ENCODE results near the gene ZBTB46.

ZBTB46 gene

DNA sequence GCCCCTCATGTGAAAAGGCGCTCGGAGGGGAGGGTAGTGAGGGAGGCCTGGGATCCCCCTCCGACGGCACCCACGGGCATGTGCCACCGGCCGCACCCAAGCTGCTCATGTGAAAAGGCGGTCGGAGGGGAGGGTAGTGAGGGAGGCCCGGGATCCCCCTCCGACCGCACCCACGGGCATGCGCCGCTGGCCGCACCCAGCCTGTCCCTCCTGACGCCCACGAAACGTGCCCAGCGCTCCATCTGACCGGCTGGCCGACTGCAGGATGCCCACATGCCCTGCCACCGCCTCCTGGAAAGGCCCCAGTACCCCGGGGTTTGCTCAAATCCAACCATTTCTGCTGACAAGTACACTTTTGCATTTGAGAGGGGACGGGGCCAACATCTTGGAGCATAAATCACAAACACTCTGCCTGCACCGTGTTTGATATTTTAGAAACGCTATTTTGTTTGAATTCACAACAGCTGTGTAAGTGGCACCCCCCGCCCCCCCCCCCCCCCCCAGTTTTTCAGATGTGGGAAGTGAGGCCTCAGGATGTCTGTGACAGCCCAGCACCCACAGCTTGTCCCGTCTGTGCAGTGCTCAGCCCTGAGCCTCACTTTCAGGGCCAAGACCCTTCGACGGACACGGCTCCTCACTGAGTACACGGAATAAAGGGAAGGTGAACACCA is 57.4 kb downstream of the ZBTB46 start:
- TF ChIP-seq, protein P1, sequence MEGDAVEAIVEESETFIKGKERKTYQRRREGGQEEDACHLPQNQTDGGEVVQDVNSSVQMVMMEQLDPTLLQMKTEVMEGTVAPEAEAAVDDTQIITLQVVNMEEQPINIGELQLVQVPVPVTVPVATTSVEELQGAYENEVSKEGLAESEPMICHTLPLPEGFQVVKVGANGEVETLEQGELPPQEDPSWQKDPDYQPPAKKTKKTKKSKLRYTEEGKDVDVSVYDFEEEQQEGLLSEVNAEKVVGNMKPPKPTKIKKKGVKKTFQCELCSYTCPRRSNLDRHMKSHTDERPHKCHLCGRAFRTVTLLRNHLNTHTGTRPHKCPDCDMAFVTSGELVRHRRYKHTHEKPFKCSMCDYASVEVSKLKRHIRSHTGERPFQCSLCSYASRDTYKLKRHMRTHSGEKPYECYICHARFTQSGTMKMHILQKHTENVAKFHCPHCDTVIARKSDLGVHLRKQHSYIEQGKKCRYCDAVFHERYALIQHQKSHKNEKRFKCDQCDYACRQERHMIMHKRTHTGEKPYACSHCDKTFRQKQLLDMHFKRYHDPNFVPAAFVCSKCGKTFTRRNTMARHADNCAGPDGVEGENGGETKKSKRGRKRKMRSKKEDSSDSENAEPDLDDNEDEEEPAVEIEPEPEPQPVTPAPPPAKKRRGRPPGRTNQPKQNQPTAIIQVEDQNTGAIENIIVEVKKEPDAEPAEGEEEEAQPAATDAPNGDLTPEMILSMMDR (IDR thresholded peaks at IDR 0.05; ENCODE audit: insufficient read depth, low read length, poor library complexity, severe bottlenecking), result no peak
- no peak for TF ChIP-seq EZH2phosphoT487 (conservative IDR thresholded peaks at IDR 0.05; ENCODE audit: low read length)
- Histone ChIP-seq H3K27me3 (ENCODE audit: low read length) (no peaks in the 10 kb centered on the region), H3K79me2 (ENCODE audit: insufficient read depth, low read length) (no peaks in the 10 kb centered on the region), H3K4me2 (ENCODE audit: low read depth, low read length, poor library complexity, severe bottlenecking) (no peak overlapping the region), H3K9ac (ENCODE audit: low read length) (no peak overlapping the region), H3K9me2 (replicated peaks; ENCODE audit: insufficient read depth, low read length) (no peaks in the 10 kb centered on the region), H3K27ac (ENCODE audit: low read depth, low read length) (no peak overlapping the region), H3F3A (ENCODE audit: insufficient read depth) (no peaks in the 10 kb centered on the region), H3K4me3 (ENCODE audit: insufficient read depth, low read length, poor library complexity, severe bottlenecking) (no peak overlapping the region), H2AFZ (ENCODE audit: low read depth, low read length, severe bottlenecking) (no peak overlapping the region), H3K9me3 (ENCODE audit: insufficient read depth, low read length) (no peaks in the 10 kb centered on the region), H4K20me1 (ENCODE audit: low read depth, low read length) (no peaks in the 10 kb centered on the region), H3K36me3 (ENCODE audit: low read length) (no peaks in the 10 kb centered on the region)

DNA sequence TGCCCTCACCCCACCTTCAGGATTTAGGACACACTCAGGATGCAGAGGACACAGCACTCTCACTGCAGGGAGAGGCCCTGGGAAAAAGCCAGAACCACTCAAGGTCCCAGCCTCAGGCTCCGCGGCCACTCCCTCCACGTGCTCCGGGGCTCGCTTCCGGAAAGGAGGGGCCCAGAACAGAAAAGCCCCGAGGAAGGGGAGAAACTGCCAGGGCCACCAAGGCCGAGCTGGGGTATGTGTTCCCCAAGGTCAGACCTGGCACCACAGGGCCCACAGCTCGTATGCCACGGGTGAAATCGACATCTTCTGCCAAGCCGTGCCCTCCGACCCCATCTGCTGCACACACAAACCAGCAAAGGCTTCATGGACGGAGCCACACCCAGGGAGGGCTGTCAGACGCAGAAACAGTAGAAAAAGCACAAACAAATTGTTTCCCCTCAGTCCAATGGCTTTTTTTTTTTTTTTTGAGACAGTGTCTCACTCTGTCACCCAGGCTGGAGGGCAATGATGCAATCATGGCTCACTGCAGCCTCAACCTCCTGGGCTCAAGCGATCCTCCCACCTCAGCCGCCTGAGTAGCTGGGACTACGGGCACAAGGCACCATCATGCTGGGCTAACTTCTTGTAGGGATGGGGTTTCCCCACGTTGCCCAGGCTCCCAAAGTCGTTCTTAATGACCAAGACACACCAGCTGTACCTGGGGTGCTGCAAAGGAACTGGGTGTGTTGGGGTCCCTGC is 58.1 kb downstream of the ZBTB46 start:
- H3K9me3 ChIP-seq (ENCODE audit: insufficient read depth, low read length), result no peaks in the 10 kb centered on the region
- H3K27ac ChIP-seq (ENCODE audit: low read depth, low read length), result no peak overlapping the region
- no peak for TF ChIP-seq EZH2phosphoT487 (conservative IDR thresholded peaks at IDR 0.05; ENCODE audit: low read length)
- TF ChIP-seq, protein P1 (IDR thresholded peaks at IDR 0.05; ENCODE audit: insufficient read depth, low read length, poor library complexity, severe bottlenecking), result no peak
- no peaks in the 10 kb centered on the region for H3K36me3 ChIP-seq (ENCODE audit: low read length)
- no peak overlapping the region for H3K4me3 ChIP-seq (ENCODE audit: insufficient read depth, low read length, poor library complexity, severe bottlenecking)
- no peaks in the 10 kb centered on the region for H3K27me3 ChIP-seq (ENCODE audit: low read length)
- H3K79me2 ChIP-seq (ENCODE audit: insufficient read depth, low read length), result no peaks in the 10 kb centered on the region
- H2AFZ ChIP-seq (ENCODE audit: low read depth, low read length, severe bottlenecking), result no peak overlapping the region
- H3K9me2 ChIP-seq (replicated peaks; ENCODE audit: insufficient read depth, low read length), result no peaks in the 10 kb centered on the region
- H4K20me1 ChIP-seq (ENCODE audit: low read depth, low read length), result no peaks in the 10 kb centered on the region
- H3K9ac ChIP-seq (ENCODE audit: low read length), result no peak overlapping the region
- no peaks in the 10 kb centered on the region for H3F3A ChIP-seq (ENCODE audit: insufficient read depth)
- no peak overlapping the region for H3K4me2 ChIP-seq (ENCODE audit: low read depth, low read length, poor library complexity, severe bottlenecking)

DNA sequence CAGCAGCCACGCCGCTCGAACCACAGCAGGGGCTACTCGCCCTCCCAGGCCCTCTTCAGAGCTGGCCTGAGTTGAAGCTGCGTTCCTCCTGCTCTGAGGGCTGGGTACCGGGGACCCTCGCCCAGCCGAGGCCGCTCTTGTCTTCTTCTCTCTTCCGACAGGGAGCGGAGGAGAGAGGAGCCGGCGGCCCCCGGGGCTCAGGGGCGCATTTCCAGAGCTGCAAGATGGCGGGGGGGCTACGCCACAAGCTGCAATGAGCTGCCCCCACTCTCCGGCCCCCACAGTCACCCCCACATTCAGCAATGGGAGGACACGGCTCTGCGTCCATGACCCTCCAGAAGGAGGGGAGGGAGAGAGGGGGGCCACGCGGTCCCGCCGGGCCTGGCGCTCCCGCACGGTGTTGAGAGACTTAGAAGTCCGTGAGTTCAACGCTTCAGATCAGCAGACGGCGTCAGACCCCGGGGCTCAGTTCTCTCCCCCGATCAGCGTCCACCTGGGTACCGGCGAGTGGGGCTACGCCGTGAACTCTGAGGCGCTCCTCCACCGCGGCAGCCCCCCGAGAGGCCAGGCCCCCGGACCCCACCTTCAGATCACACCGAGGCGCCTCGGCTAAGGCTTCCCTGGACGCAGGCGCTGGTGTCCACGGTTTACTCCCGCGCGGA is 59.9 kb downstream of the ZBTB46 start:
- Histone ChIP-seq H3K27me3 (ENCODE audit: low read length) (no peaks in the 10 kb centered on the region), H3K9me2 (replicated peaks; ENCODE audit: insufficient read depth, low read length) (no peaks in the 10 kb centered on the region), H3K4me3 (ENCODE audit: insufficient read depth, low read length, poor library complexity, severe bottlenecking) (no peak overlapping the region)

More for the DNA sequence above, 59.9 kb downstream of the ZBTB46 start:
- no peaks in the 10 kb centered on the region for H4K20me1 ChIP-seq (ENCODE audit: low read depth, low read length)
- H3K27ac ChIP-seq (ENCODE audit: low read depth, low read length), result no peak overlapping the region
- TF ChIP-seq EZH2phosphoT487 (conservative IDR thresholded peaks at IDR 0.05; ENCODE audit: low read length), result no peak
- TF ChIP-seq, protein P1 (IDR thresholded peaks at IDR 0.05; ENCODE audit: insufficient read depth, low read length, poor library complexity, severe bottlenecking), result no peak
- H3K36me3 ChIP-seq (ENCODE audit: low read length), result no peaks in the 10 kb centered on the region
- no peaks in the 10 kb centered on the region for H3F3A ChIP-seq (ENCODE audit: insufficient read depth)
- no peak overlapping the region for H3K4me2 ChIP-seq (ENCODE audit: low read depth, low read length, poor library complexity, severe bottlenecking)
- no peak overlapping the region for H2AFZ ChIP-seq (ENCODE audit: low read depth, low read length, severe bottlenecking)
- no peaks in the 10 kb centered on the region for H3K79me2 ChIP-seq (ENCODE audit: insufficient read depth, low read length)
- H3K9me3 ChIP-seq (ENCODE audit: insufficient read depth, low read length), result no peaks in the 10 kb centered on the region
- no peak overlapping the region for H3K9ac ChIP-seq (ENCODE audit: low read length)

Measured in SU-DHL-6 (cell line).